ENCODE data around the gene LCN15.
"Not testable (repeated sequence)": the region's sequence is repeated elsewhere in the genome, so short reads cannot be mapped to it uniquely, and the experiment has no call there.

LCN15 gene

GRCh38 chr9:136803551-136804508 is 39.5 kb upstream of the LCN15 start:
- Histone ChIP-seq H3K36me3 (ENCODE audit: control insufficient read depth in 2 of 2, insufficient read depth in 2 of 2, low read length in 2 of 2) (peaks cover 0 to 4% of the 10 kb centered on the region in 2 donors), H3K4me1 (ENCODE audit: control insufficient read depth in 2 of 2, insufficient read depth in 2 of 2, low read length in 2 of 2) (peaks cover 25 to 29% of the 10 kb centered on the region in 2 donors), H3K9ac (ENCODE audit: low read depth in 1 of 2, low read length in 2 of 2) (no peak overlapping the region), H3K27me3 (ENCODE audit: control insufficient read depth in 2 of 2, insufficient read depth in 2 of 2, low read length in 2 of 2) (no peaks in the 10 kb centered on the region), H3K9me3 (ENCODE audit: control insufficient read depth in 2 of 2, low read length in 2 of 2) (no peaks in the 10 kb centered on the region), H3K27ac (ENCODE audit: low read depth in 2 of 2, low read length in 2 of 2) (no peak overlapping the region), H3K4me3 (ENCODE audit: low read length in 2 of 2) (no peak overlapping the region)

GRCh38 chr9:136803009-136803550 is 38.8 kb upstream of the LCN15 start:
- H3K36me3 ChIP-seq (ENCODE audit: control insufficient read depth in 2 of 2, insufficient read depth in 2 of 2, low read length in 2 of 2); H3K9ac ChIP-seq (ENCODE audit: low read depth in 1 of 2, low read length in 2 of 2); H3K27me3 ChIP-seq (ENCODE audit: control insufficient read depth in 2 of 2, insufficient read depth in 2 of 2, low read length in 2 of 2); H3K9me3 ChIP-seq (ENCODE audit: control insufficient read depth in 2 of 2, low read length in 2 of 2); H3K27ac ChIP-seq (ENCODE audit: low read depth in 2 of 2, low read length in 2 of 2); H3K4me3 ChIP-seq (ENCODE audit: low read length in 2 of 2): not testable (repeated sequence)
- peaks cover 25 to 34% of the 10 kb centered on the region in 2 donors for H3K4me1 ChIP-seq (ENCODE audit: control insufficient read depth in 2 of 2, insufficient read depth in 2 of 2, low read length in 2 of 2)

- Histone ChIP-seq H3K9me3 (ENCODE audit: control insufficient read depth in 2 of 2, low read length in 2 of 2) (no peaks in the 10 kb centered on the region), H3K9ac (ENCODE audit: low read depth in 1 of 2, low read length in 2 of 2) (no peak overlapping the region), H3K36me3 (ENCODE audit: control insufficient read depth in 2 of 2, insufficient read depth in 2 of 2, low read length in 2 of 2) (peaks cover 0 to 4% of the 10 kb centered on the region in 2 donors), H3K4me1 (ENCODE audit: control insufficient read depth in 2 of 2, insufficient read depth in 2 of 2, low read length in 2 of 2) (peaks cover 25 to 34% of the 10 kb centered on the region in 2 donors), H3K4me3 (ENCODE audit: low read length in 2 of 2) (no peak overlapping the region), H3K27ac (ENCODE audit: low read depth in 2 of 2, low read length in 2 of 2) (no peak overlapping the region), H3K27me3 (ENCODE audit: control insufficient read depth in 2 of 2, insufficient read depth in 2 of 2, low read length in 2 of 2) (peaks cover 0 to 2% of the 10 kb centered on the region in 2 donors)
Measured at GRCh38 chr9:136802321-136802720, 38.0 kb upstream of the LCN15 start.

- peak overlapping the region; percentile 91 to 95 for H3K27ac ChIP-seq (ENCODE audit: low read depth in 2 of 2, low read length in 2 of 2)
- H3K9me3 ChIP-seq (ENCODE audit: control insufficient read depth in 2 of 2, low read length in 2 of 2), result no peaks in the 10 kb centered on the region
- H3K27me3 ChIP-seq (ENCODE audit: control insufficient read depth in 2 of 2, insufficient read depth in 2 of 2, low read length in 2 of 2), result peaks cover 0 to 2% of the 10 kb centered on the region in 2 donors
- peaks cover 19 to 35% of the 10 kb centered on the region in 2 donors for H3K4me1 ChIP-seq (ENCODE audit: control insufficient read depth in 2 of 2, insufficient read depth in 2 of 2, low read length in 2 of 2)
- H3K4me3 ChIP-seq (ENCODE audit: low read length in 2 of 2), result peak overlapping the region; percentile 54 to 75
- peaks cover 0 to 4% of the 10 kb centered on the region in 2 donors for H3K36me3 ChIP-seq (ENCODE audit: control insufficient read depth in 2 of 2, insufficient read depth in 2 of 2, low read length in 2 of 2)
- peak overlapping the region; percentile 72 to 82 for H3K9ac ChIP-seq (ENCODE audit: low read depth in 1 of 2, low read length in 2 of 2)
Measured at GRCh38 chr9:136799854-136800657, 35.7 kb upstream of the LCN15 start.

GRCh38 chr9:136799079-136799853 is 34.9 kb upstream of the LCN15 start:
- H3K9ac ChIP-seq (ENCODE audit: low read depth in 1 of 2, low read length in 2 of 2), result peak overlapping the region; percentile 79 to 82
- H3K27me3 ChIP-seq (ENCODE audit: control insufficient read depth in 2 of 2, insufficient read depth in 2 of 2, low read length in 2 of 2), result peaks cover 0 to 2% of the 10 kb centered on the region in 2 donors
- peak overlapping the region; percentile 91 to 95 for H3K27ac ChIP-seq (ENCODE audit: low read depth in 2 of 2, low read length in 2 of 2)
- H3K36me3 ChIP-seq (ENCODE audit: control insufficient read depth in 2 of 2, insufficient read depth in 2 of 2, low read length in 2 of 2), result peaks cover 0 to 3% of the 10 kb centered on the region in 2 donors
- H3K9me3 ChIP-seq (ENCODE audit: control insufficient read depth in 2 of 2, low read length in 2 of 2), result no peaks in the 10 kb centered on the region
- peaks cover 26 to 35% of the 10 kb centered on the region in 2 donors for H3K4me1 ChIP-seq (ENCODE audit: control insufficient read depth in 2 of 2, insufficient read depth in 2 of 2, low read length in 2 of 2)
- peak overlapping the region; percentile 54 to 70 for H3K4me3 ChIP-seq (ENCODE audit: low read length in 2 of 2)

GRCh38 chr9:136798708-136799078 is 34.4 kb upstream of the LCN15 start:
- peak overlapping the region; percentile 91 to 95 for H3K27ac ChIP-seq (ENCODE audit: low read depth in 2 of 2, low read length in 2 of 2)
- no peaks in the 10 kb centered on the region for H3K9me3 ChIP-seq (ENCODE audit: control insufficient read depth in 2 of 2, low read length in 2 of 2)
- peaks cover 30 to 38% of the 10 kb centered on the region in 2 donors for H3K4me1 ChIP-seq (ENCODE audit: control insufficient read depth in 2 of 2, insufficient read depth in 2 of 2, low read length in 2 of 2)
- H3K9ac ChIP-seq (ENCODE audit: low read depth in 1 of 2, low read length in 2 of 2), result peak overlapping the region; percentile 79 to 82
- H3K4me3 ChIP-seq (ENCODE audit: low read length in 2 of 2), result peak overlapping the region; percentile 54 to 70
- H3K36me3 ChIP-seq (ENCODE audit: control insufficient read depth in 2 of 2, insufficient read depth in 2 of 2, low read length in 2 of 2), result peaks cover 0 to 3% of the 10 kb centered on the region in 2 donors
- H3K27me3 ChIP-seq (ENCODE audit: control insufficient read depth in 2 of 2, insufficient read depth in 2 of 2, low read length in 2 of 2), result peaks cover 0 to 2% of the 10 kb centered on the region in 2 donors

GRCh38 chr9:136796775-136797347 is 32.5 kb upstream of the LCN15 start:
- not testable (repeated sequence) for H3K9me3 ChIP-seq (ENCODE audit: control insufficient read depth in 2 of 2, low read length in 2 of 2); H3K27ac ChIP-seq (ENCODE audit: low read depth in 2 of 2, low read length in 2 of 2); H3K4me3 ChIP-seq (ENCODE audit: low read length in 2 of 2); H3K9ac ChIP-seq (ENCODE audit: low read depth in 1 of 2, low read length in 2 of 2); H3K27me3 ChIP-seq (ENCODE audit: control insufficient read depth in 2 of 2, insufficient read depth in 2 of 2, low read length in 2 of 2)
- Histone ChIP-seq H3K4me1 (ENCODE audit: control insufficient read depth in 2 of 2, insufficient read depth in 2 of 2, low read length in 2 of 2) (peaks cover 47 to 56% of the 10 kb centered on the region in 2 donors), H3K36me3 (ENCODE audit: control insufficient read depth in 2 of 2, insufficient read depth in 2 of 2, low read length in 2 of 2) (peaks cover 3 to 10% of the 10 kb centered on the region in 2 donors)

GRCh38 chr9:136796238-136796774 is 32.0 kb upstream of the LCN15 start, which contains the start of gene CCDC183:
Gene CCDC183, plus strand, starts transcription at chr9:136796338. Its CDS starts 60 bp downstream, at chr9:136796398.
- Histone ChIP-seq H3K27me3 (ENCODE audit: control insufficient read depth in 2 of 2, insufficient read depth in 2 of 2, low read length in 2 of 2) (peaks cover 0 to 2% of the 10 kb centered on the region in 2 donors), H3K4me1 (ENCODE audit: control insufficient read depth in 2 of 2, insufficient read depth in 2 of 2, low read length in 2 of 2) (peaks cover 50 to 58% of the 10 kb centered on the region in 2 donors)

GRCh38 chr9:136795000-136795348 is 30.7 kb upstream of the LCN15 start:
- Histone ChIP-seq H3K9ac (ENCODE audit: low read depth in 1 of 2, low read length in 2 of 2) (peak overlapping the region in 1 of 2 donors; percentile 29), H3K27me3 (ENCODE audit: control insufficient read depth in 2 of 2, insufficient read depth in 2 of 2, low read length in 2 of 2) (peaks cover 0 to 2% of the 10 kb centered on the region in 2 donors), H3K4me1 (ENCODE audit: control insufficient read depth in 2 of 2, insufficient read depth in 2 of 2, low read length in 2 of 2) (peaks cover 48 to 59% of the 10 kb centered on the region in 2 donors), H3K27ac (ENCODE audit: low read depth in 2 of 2, low read length in 2 of 2) (peak overlapping the region; percentile 18 to 56), H3K9me3 (ENCODE audit: control insufficient read depth in 2 of 2, low read length in 2 of 2) (no peaks in the 10 kb centered on the region), H3K36me3 (ENCODE audit: control insufficient read depth in 2 of 2, insufficient read depth in 2 of 2, low read length in 2 of 2) (peaks cover 3 to 10% of the 10 kb centered on the region in 2 donors), H3K4me3 (ENCODE audit: low read length in 2 of 2) (peak overlapping the region in 1 of 2 donors; percentile 37)

More at GRCh38 chr9:136796238-136796774, 32.0 kb upstream of the LCN15 start, which contains the start of gene CCDC183:
- Histone ChIP-seq H3K4me3 (ENCODE audit: low read length in 2 of 2) (peak within 1 kb of the TSS in 1 of 2 donors; percentile 13), H3K36me3 (ENCODE audit: control insufficient read depth in 2 of 2, insufficient read depth in 2 of 2, low read length in 2 of 2) (peaks cover 3 to 10% of the 10 kb centered on the region in 2 donors), H3K9ac (ENCODE audit: low read depth in 1 of 2, low read length in 2 of 2) (peak within 1 kb of the TSS in 1 of 2 donors; percentile 53), H3K27ac (ENCODE audit: low read depth in 2 of 2, low read length in 2 of 2) (peak within 1 kb of the TSS in 1 of 2 donors; percentile 43), H3K9me3 (ENCODE audit: control insufficient read depth in 2 of 2, low read length in 2 of 2) (no peaks in the 10 kb centered on the region)
